H1 (cell line): ENCODE measurements around the gene TMEM130. TPM values are rescaled to one million over a fixed set of nuclear protein-coding genes. Genes with fewer than 3 reads are reported as not detected.

Experiments used
- CTCF ChIA-PET: fragments of 300-600 bp; sonication (Branson Sonifier 250); formaldehyde crosslinking; loops from one replicate; lab custom pipeline; 2021; ENCODE audit not compliant: partially characterized antibody; lab: Charles Lee
- POLR2A ChIA-PET: fragments of 300-600 bp; sonication (Branson Sonifier 250); formaldehyde crosslinking; loops from one replicate; lab custom pipeline; 2021; ENCODE audit warnings: inconsistent platforms; ENCODE audit not compliant: partially characterized antibody; lab: Charles Lee
- DNase-seq, 2 experiments: peaks; one replicate each; pipeline versions ENCODE4 v3.0.0 to v3.0.0-alpha.2; 2010 to 2022; ENCODE audit warnings: low spot score in 2 of 2, low read depth in 1 of 2, mixed read lengths in 1 of 2
- FAIRE-seq: peaks from 2 replicates; lab custom pipeline; 2011; peaks lifted over from hg19 to GRCh38; lab: Jason Lieb, UNC
- H2AFZ ChIP-seq: 2 replicates; pipeline ENCODE4 v1.8.1; 2012; ENCODE audit warnings: low read length, inconsistent platforms
- H2AK5ac ChIP-seq: 2 replicates; pipeline ENCODE4 v1.6.1; 2013; ENCODE audit warnings: low read depth, low read length
- H2BK120ac ChIP-seq: replicated peaks from 2 replicates; pipeline ENCODE3; 2013; ENCODE audit warnings: low read depth, low read length, inconsistent platforms
- H2BK12ac ChIP-seq: 2 replicates; pipeline ENCODE4 v1.6.1; 2013; ENCODE audit warnings: low read depth, low read length
- H2BK15ac ChIP-seq: 2 replicates; pipeline ENCODE4 v1.6.1; 2013; ENCODE audit warnings: low read length
- H2BK20ac ChIP-seq: 2 replicates; pipeline ENCODE4 v1.6.1; 2013; ENCODE audit warnings: low read length
- H2BK5ac ChIP-seq: 2 replicates; pipeline ENCODE4 v1.6.1; 2013; ENCODE audit warnings: low read depth, low read length
- H3K14ac ChIP-seq: 2 replicates; pipeline ENCODE4 v1.6.1; 2013; ENCODE audit warnings: inconsistent platforms; ENCODE audit not compliant: insufficient read length
- H3K18ac ChIP-seq: 2 replicates; pipeline ENCODE4 v1.6.1; 2013; ENCODE audit warnings: low read length; ENCODE audit errors: extremely low read depth
- H3K23ac ChIP-seq: 2 replicates; pipeline ENCODE4 v1.6.1; 2013; ENCODE audit warnings: inconsistent platforms; ENCODE audit not compliant: insufficient read length
- H3K23me2 ChIP-seq: 2 replicates; pipeline ENCODE4 v1.6.1; 2013; ENCODE audit warnings: low read depth, low read length
- H3K27ac ChIP-seq: 2 replicates; pipeline ENCODE4 v1.6.1; 2011; ENCODE audit warnings: low read depth, low read length, inconsistent platforms
- H3K27me3 ChIP-seq, 4 experiments: replicated peaks in 1 of 4; 1 replicate in 1 of 4; 2 replicates in 3 of 4; pipeline versions ENCODE4 v1.6.1 to v1.8.1; 2011 to 2013; ENCODE audit warnings: low read length in 3 of 4, mild to moderate bottlenecking in 3 of 4, inconsistent platforms in 2 of 4, mixed read lengths in 2 of 4, moderate library complexity in 1 of 4; ENCODE audit not compliant: control insufficient read depth in 3 of 4, insufficient read depth in 3 of 4; ENCODE audit errors: extremely low read depth in 1 of 4
- H3K36me3 ChIP-seq, 4 experiments: 2 replicates each; pipeline versions ENCODE4 v1.6.1 to v1.8.1; 2011 to 2013; ENCODE audit warnings: mild to moderate bottlenecking in 4 of 4, low read length in 3 of 4, moderate library complexity in 2 of 4, control low read depth in 1 of 4, inconsistent platforms in 1 of 4; ENCODE audit not compliant: insufficient read depth in 4 of 4, control insufficient read depth in 2 of 4
- H3K4ac ChIP-seq: replicated peaks from 2 replicates; pipeline ENCODE3; 2013; ENCODE audit warnings: low read length, low read depth, mixed read lengths, inconsistent platforms; ENCODE audit not compliant: insufficient read length
- H3K4me1 ChIP-seq, 4 experiments: replicated peaks in 1 of 4; 1 replicate in 1 of 4; 2 replicates in 3 of 4; pipeline versions ENCODE4 v1.6.1 to v1.8.1; 2011 to 2013; ENCODE audit warnings: low read length in 3 of 4, inconsistent platforms in 2 of 4, mixed read lengths in 1 of 4; ENCODE audit not compliant: insufficient read depth in 4 of 4, control insufficient read depth in 3 of 4
- H3K4me2 ChIP-seq, 2 experiments: 2 replicates each; pipeline versions ENCODE4 v1.6.1 to v1.8.1; 2011 to 2013; ENCODE audit warnings: low read depth in 2 of 2, low read length in 2 of 2, control low read depth in 1 of 2, inconsistent platforms in 1 of 2, mild to moderate bottlenecking in 1 of 2; ENCODE audit not compliant: insufficient read depth in 1 of 2
- H3K4me3 ChIP-seq, 4 experiments: fragments of 200-600, 300-600 bp in 1 of 4; sonication (generic), shearing (Covaris generic), sonication (Bioruptor Twin) in 1 of 4; 2 replicates each; pipeline versions ENCODE4 v1.5.1 to v1.8.1; 2011 to 2016; ENCODE audit warnings: low read length in 4 of 4, low read depth in 3 of 4, control low read depth in 2 of 4, inconsistent platforms in 2 of 4, mild to moderate bottlenecking in 2 of 4, mixed read lengths in 1 of 4, moderate library complexity in 1 of 4; ENCODE audit not compliant: insufficient read depth in 2 of 4; ENCODE audit errors: extremely low read depth in 1 of 4
- H3K56ac ChIP-seq: replicated peaks from 2 replicates; pipeline ENCODE3; 2013; ENCODE audit warnings: low read depth, mild to moderate bottlenecking, mixed read lengths, low read length, inconsistent platforms; ENCODE audit not compliant: insufficient read length
- H3K79me1 ChIP-seq: 2 replicates; pipeline ENCODE4 v1.6.1; 2013; ENCODE audit warnings: low read depth, low read length, control low read depth
- H3K79me2 ChIP-seq, 2 experiments: 2 replicates each; pipeline versions ENCODE4 v1.6.1 to v1.8.1; 2012 to 2013; ENCODE audit warnings: low read length in 2 of 2, mild to moderate bottlenecking in 2 of 2, inconsistent platforms in 1 of 2; ENCODE audit not compliant: insufficient read depth in 2 of 2, control insufficient read depth in 1 of 2
- H3K9ac ChIP-seq, 4 experiments: replicated peaks in 1 of 4; 1 replicate in 1 of 4; 2 replicates in 3 of 4; pipeline versions ENCODE4 v1.6.1 to v1.8.1; 2011 to 2013; ENCODE audit warnings: low read depth in 3 of 4, low read length in 3 of 4, control low read depth in 2 of 4, mild to moderate bottlenecking in 2 of 4, moderate library complexity in 2 of 4, inconsistent platforms in 1 of 4; ENCODE audit errors: extremely low read depth in 1 of 4
- H3K9me3 ChIP-seq, 2 experiments: 2 replicates each; pipeline versions ENCODE4 v1.6.1 to v1.8.1; 2012 to 2013; ENCODE audit warnings: mild to moderate bottlenecking in 2 of 2, moderate library complexity in 2 of 2, control low read depth in 1 of 2, inconsistent platforms in 1 of 2, low read depth in 1 of 2, low read length in 1 of 2, mixed read lengths in 1 of 2; ENCODE audit not compliant: insufficient read depth in 2 of 2
- H4K20me1 ChIP-seq, 2 experiments: replicated peaks in 1 of 2; 2 replicates each; pipeline versions ENCODE3 to v1.8.1; 2011 to 2013; ENCODE audit warnings: inconsistent platforms in 2 of 2, low read length in 2 of 2, mild to moderate bottlenecking in 1 of 2; ENCODE audit not compliant: insufficient read depth in 2 of 2, control insufficient read depth in 1 of 2
- H4K5ac ChIP-seq: 2 replicates; pipeline ENCODE4 v1.6.1; 2013; ENCODE audit warnings: low read length, low read depth, mixed read lengths, inconsistent platforms; ENCODE audit not compliant: insufficient read length
- H4K8ac ChIP-seq: 2 replicates; pipeline ENCODE4 v1.8.0; 2013; ENCODE audit warnings: mild to moderate bottlenecking, moderate library complexity, low read length, inconsistent platforms; ENCODE audit not compliant: insufficient read depth; ENCODE audit errors: extremely low read depth
- H4K91ac ChIP-seq: replicated peaks from 2 replicates; pipeline ENCODE3; 2013; ENCODE audit warnings: low read length, mixed read lengths, inconsistent platforms; ENCODE audit not compliant: insufficient read length
- CEBPB ChIP-seq: IDR thresholded peaks from 2 replicates; pipeline ENCODE4 v1.6.1; 2012; ENCODE audit warnings: low read depth, low read length
- EP300 ChIP-seq, 2 experiments: IDR thresholded peaks; 1 replicate in 1 of 2; 2 replicates in 1 of 2; pipeline ENCODE4 v1.6.1; 2011 to 2012; ENCODE audit warnings: low read depth in 2 of 2, low read length in 2 of 2, mild to moderate bottlenecking in 2 of 2, borderline replicate concordance in 1 of 2, inconsistent platforms in 1 of 2, moderate library complexity in 1 of 2
- EZH2 ChIP-seq: fragments of 200-600 bp; sonication (generic); IDR thresholded peaks from 2 replicates; pipeline ENCODE4 v1.7.1; 2012; ENCODE audit warnings: low read depth, mild to moderate bottlenecking, moderate library complexity, low read length, inconsistent platforms; ENCODE audit not compliant: severe bottlenecking
- GABPA ChIP-seq: IDR thresholded peaks from 2 replicates; pipeline ENCODE4 v1.6.1; 2011; ENCODE audit warnings: mild to moderate bottlenecking, low read length, moderate library complexity, borderline replicate concordance; ENCODE audit not compliant: insufficient read depth
- PHF8 ChIP-seq: fragments of 200-600 bp; sonication (generic); conservative IDR thresholded peaks from 2 replicates; pipeline ENCODE4 v1.7.1; 2012; ENCODE audit warnings: low read depth, mild to moderate bottlenecking, inconsistent platforms, low read length, moderate library complexity
- RFX5 ChIP-seq: IDR thresholded peaks from 2 replicates; pipeline ENCODE4 v1.6.1; 2011; ENCODE audit warnings: low read depth, low read length, improper control_type of control experiment, borderline replicate concordance
- SIX5 ChIP-seq: IDR thresholded peaks from 2 replicates; pipeline ENCODE4 v1.6.1; 2011; ENCODE audit warnings: mild to moderate bottlenecking, low read depth, low read length
- SP2 ChIP-seq: IDR thresholded peaks from 2 replicates; pipeline ENCODE4 v1.6.1; 2012; ENCODE audit warnings: mild to moderate bottlenecking, low read length, inconsistent platforms
- SP4 ChIP-seq: IDR thresholded peaks from 2 replicates; pipeline ENCODE4 v1.6.1; 2012; ENCODE audit warnings: low read length, inconsistent platforms
- TAF1 ChIP-seq: IDR thresholded peaks from 2 replicates; pipeline ENCODE4 v1.6.1; 2011; ENCODE audit warnings: mild to moderate bottlenecking, low read depth, low read length
- TCF12 ChIP-seq: IDR thresholded peaks from 2 replicates; pipeline ENCODE4 v1.6.1; 2011; ENCODE audit warnings: low read depth, mild to moderate bottlenecking, low read length
- WGBS, 2 experiments: shearing (Covaris generic) in 1 of 2; methylation state at CpG; one replicate each; pipeline versions ENCODE4 v1.1.6 to v1.1.7; 2013 to 2015; ENCODE audit warnings: low lambda C conversion rate in 2 of 2, mixed read lengths in 2 of 2, inconsistent platforms in 1 of 2, low coverage in 1 of 2, missing lambda C conversion rate in 1 of 2; ENCODE audit not compliant: insufficient replicate concordance in 2 of 2, insufficient coverage in 1 of 2, insufficient read length in 1 of 2; ENCODE audit errors: extremely low coverage in 1 of 2, missing lambda C conversion rate in 1 of 2; 5-methylcytosine and 5-hydroxymethylcytosine counted together
- polyA plus RNA-seq, 7 experiments: library from polyadenylated mRNA; depleted of rRNA in 3 of 7; stranded (reverse) in 5 of 7; unstranded in 2 of 7; fragments of >200 nt in 5 of 7; fragments of 200-250 nt in 2 of 7; gene quantifications; 1 replicate in 5 of 7; 2 replicates in 1 of 7; 4 replicates in 1 of 7; pipeline versions ENCODE4 v1.2.1 to v1.2.3, GENCODE V29; 2011 to 2013; ENCODE audit warnings: missing spikeins in 2 of 7, mixed read lengths in 2 of 7
- total RNA-seq: library from RNA; stranded (reverse); fragmentation: NEBNext Ultra II Directional; extraction: Animal tissue kit (Norgen Biotek cat#: 25700); gene quantifications from 2 replicates; pipeline ENCODE4 v1.2.1, GENCODE V29; 2021
- TF ChIP-seq, protein P1 (sequence below), 3 experiments: IDR thresholded peaks; 1 replicate in 2 of 3; 2 replicates in 1 of 3; pipeline versions ENCODE4 v1.5.1 to v1.6.1; 2011; ENCODE audit warnings: low read length in 3 of 3, mild to moderate bottlenecking in 3 of 3, inconsistent platforms in 2 of 3, low read depth in 1 of 3, moderate library complexity in 1 of 3; ENCODE audit not compliant: insufficient read depth in 1 of 3; ENCODE audit errors: control extremely low read depth in 1 of 3

Gene TMEM130
- total and polyA plus RNA-seq, 2 of the 8 experiments (the other 6 are each of a cell fraction or from before 2014, with no cell fraction given), result 2.9 to 6.6 TPM

DNA sequence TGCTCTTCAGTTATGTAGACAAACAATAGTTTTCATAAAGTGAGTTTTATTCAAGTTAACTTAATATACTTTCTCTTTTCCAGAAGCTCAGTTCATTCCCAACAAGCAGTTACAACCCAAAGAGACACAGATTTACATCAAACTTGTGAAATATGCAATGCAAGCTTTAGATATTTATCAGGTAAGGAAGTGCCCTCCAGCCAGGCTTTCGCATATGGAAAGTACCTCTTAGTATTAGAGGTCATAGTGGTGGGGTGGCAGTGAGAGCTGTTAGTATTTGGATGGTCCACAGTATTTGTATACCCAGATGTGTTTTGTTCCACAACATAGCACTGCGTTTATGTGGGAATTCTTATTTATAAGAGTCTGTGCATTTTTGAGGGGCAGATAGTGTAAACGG lies 40.6 kb upstream of the TMEM130 start:
- H3K4ac ChIP-seq, result no peak overlapping the region
- H2BK120ac ChIP-seq, result no peak overlapping the region
- no peak overlapping the region for H4K8ac ChIP-seq
- FAIRE-seq (no peak), DNase-seq (no peak)
- no peak overlapping the region for H3K18ac ChIP-seq
- H3K36me3 ChIP-seq, result peaks cover 37 to 89% (median 66%) of the 10 kb centered on the region in 4 experiments
- no peak overlapping the region for H4K91ac ChIP-seq
- H4K20me1 ChIP-seq, result peaks cover 0 to 2% of the 10 kb centered on the region in 2 experiments
- WGBS, 2 experiments, result 86% methylated on average over 3 of the region's 3 CpGs; no CpG with 5 or more reads in 1 of the 2 experiments
- no peak overlapping the region for H3K14ac ChIP-seq
- H4K5ac ChIP-seq, result no peak overlapping the region
- H3K4me1 ChIP-seq, result no peaks in the 10 kb centered on the region
- ChIA-PET POLR2A (interaction anchor here (0.6 to 1.5 kb wide), 2 partner anchors 32 to 512 kb away, joined by 3 read pairs; partner anchors contain the start of gene TRRAP), CTCF (no interaction called here)
- no peak overlapping the region for H3K23ac ChIP-seq
- no peak overlapping the region for H2BK5ac ChIP-seq
- peaks cover 0 to 4% of the 10 kb centered on the region in 2 experiments; a peak in 2 of 4 replicates for H3K9me3 ChIP-seq
- no peaks in the 10 kb centered on the region for H3K23me2 ChIP-seq
- H3K79me2 ChIP-seq, result no peaks in the 10 kb centered on the region
- no peak overlapping the region for H3K27ac ChIP-seq
- no peak overlapping the region for H3K4me2 ChIP-seq
- no peak overlapping the region for H2AK5ac ChIP-seq
- no peak overlapping the region for H2BK15ac ChIP-seq
- no peak overlapping the region for H2BK20ac ChIP-seq
- no peaks in the 10 kb centered on the region for H3K27me3 ChIP-seq
- no peak overlapping the region for H2BK12ac ChIP-seq
- no peak overlapping the region for H3K4me3 ChIP-seq
- H3K56ac ChIP-seq, result no peak overlapping the region
- no peak overlapping the region for H2AFZ ChIP-seq
- no peaks in the 10 kb centered on the region; the same call in 1 of the 2 replicates for H3K79me1 ChIP-seq
- no peak overlapping the region for H3K9ac ChIP-seq
- no peak for TF ChIP-seq TCF12
- no peak for TF ChIP-seq RFX5
- TF ChIP-seq EZH2, result no peak
- TF ChIP-seq SP4, result no peak
- no peak for TF ChIP-seq TAF1
- TF ChIP-seq SP2, result no peak
- TF ChIP-seq, protein P1, sequence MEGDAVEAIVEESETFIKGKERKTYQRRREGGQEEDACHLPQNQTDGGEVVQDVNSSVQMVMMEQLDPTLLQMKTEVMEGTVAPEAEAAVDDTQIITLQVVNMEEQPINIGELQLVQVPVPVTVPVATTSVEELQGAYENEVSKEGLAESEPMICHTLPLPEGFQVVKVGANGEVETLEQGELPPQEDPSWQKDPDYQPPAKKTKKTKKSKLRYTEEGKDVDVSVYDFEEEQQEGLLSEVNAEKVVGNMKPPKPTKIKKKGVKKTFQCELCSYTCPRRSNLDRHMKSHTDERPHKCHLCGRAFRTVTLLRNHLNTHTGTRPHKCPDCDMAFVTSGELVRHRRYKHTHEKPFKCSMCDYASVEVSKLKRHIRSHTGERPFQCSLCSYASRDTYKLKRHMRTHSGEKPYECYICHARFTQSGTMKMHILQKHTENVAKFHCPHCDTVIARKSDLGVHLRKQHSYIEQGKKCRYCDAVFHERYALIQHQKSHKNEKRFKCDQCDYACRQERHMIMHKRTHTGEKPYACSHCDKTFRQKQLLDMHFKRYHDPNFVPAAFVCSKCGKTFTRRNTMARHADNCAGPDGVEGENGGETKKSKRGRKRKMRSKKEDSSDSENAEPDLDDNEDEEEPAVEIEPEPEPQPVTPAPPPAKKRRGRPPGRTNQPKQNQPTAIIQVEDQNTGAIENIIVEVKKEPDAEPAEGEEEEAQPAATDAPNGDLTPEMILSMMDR (IDR thresholded peaks at IDR 0.05; ENCODE audit: control extremely low read depth in 1 of 3, insufficient read depth in 1 of 3, low read depth in 1 of 3, low read length in 3 of 3), result no peak
- TF ChIP-seq EP300 (IDR thresholded peaks at IDR 0.05; ENCODE audit: borderline replicate concordance in 1 of 2, low read depth in 2 of 2, low read length in 2 of 2), result no peak
- TF ChIP-seq PHF8, result no peak
- TF ChIP-seq CEBPB, result no peak
- no peak for TF ChIP-seq SIX5
- no peak for TF ChIP-seq GABPA
